Stomach (tissue), 4 donors: ENCODE measurements around the gene KLHL3.

Source experiments
- CTCF ChIP-seq, 7 experiments: fragments of 450-650 bp in 4 of 7; fragments of 200-600 bp in 3 of 7; sonication (generic) in 3 of 7; IDR thresholded peaks; one replicate each; pipeline ENCODE4 v1.5.1; 2016 to 2019; ENCODE audit warnings: antibody characterized with exemption in 7 of 7, control low read depth in 2 of 7, mild to moderate bottlenecking in 1 of 7
- POLR2A ChIP-seq, 4 donors: fragments of 450-650 bp; IDR thresholded peaks; one replicate each; pipeline ENCODE4 v1.6.1; 2016; ENCODE audit warnings: antibody characterized with exemption in 4 of 4, control low read depth in 2 of 4, mild to moderate bottlenecking in 1 of 4, moderate library complexity in 1 of 4
- POLR2AphosphoS5 ChIP-seq, 3 donors: sonication (generic); formaldehyde crosslinking; IDR thresholded peaks; one replicate each; pipeline ENCODE4 v1.6.1; 2016; ENCODE audit warnings: antibody characterized with exemption in 3 of 3

- TF ChIP-seq POLR2AphosphoS5 (IDR thresholded peaks at IDR 0.05), result no peak
- TF ChIP-seq CTCF (IDR thresholded peaks at IDR 0.05), result no peak
- no peak for TF ChIP-seq POLR2A (IDR thresholded peaks at IDR 0.05)
These were observed 148.0 kb downstream of the KLHL3 start for GRCh38 chr5:137587919-137588318.
